Endothelial cell of umbilical vein (primary cell): ENCODE measurements around the gene XXYLT1.

ENCODE experiments used
- EZH2 ChIP-seq: IDR thresholded peaks from 2 replicates; pipeline ENCODE4 v1.6.1; 2012; ENCODE audit warnings: borderline replicate concordance, low read depth, mild to moderate bottlenecking, moderate library complexity, low read length, inconsistent platforms; ENCODE audit not compliant: severe bottlenecking
- TF ChIP-seq, protein P1 (sequence below), 2 donors: IDR thresholded peaks; 1 replicate in 1 of 2; 2 replicates in 1 of 2; pipeline ENCODE4 v1.5.1; 2011; ENCODE audit warnings: low read length in 2 of 2, mild to moderate bottlenecking in 2 of 2, moderate library complexity in 2 of 2, control low read depth in 1 of 2, inconsistent platforms in 1 of 2, low read depth in 1 of 2; ENCODE audit not compliant: insufficient read depth in 1 of 2; ENCODE audit errors: extremely low read depth in 1 of 2

DNA sequence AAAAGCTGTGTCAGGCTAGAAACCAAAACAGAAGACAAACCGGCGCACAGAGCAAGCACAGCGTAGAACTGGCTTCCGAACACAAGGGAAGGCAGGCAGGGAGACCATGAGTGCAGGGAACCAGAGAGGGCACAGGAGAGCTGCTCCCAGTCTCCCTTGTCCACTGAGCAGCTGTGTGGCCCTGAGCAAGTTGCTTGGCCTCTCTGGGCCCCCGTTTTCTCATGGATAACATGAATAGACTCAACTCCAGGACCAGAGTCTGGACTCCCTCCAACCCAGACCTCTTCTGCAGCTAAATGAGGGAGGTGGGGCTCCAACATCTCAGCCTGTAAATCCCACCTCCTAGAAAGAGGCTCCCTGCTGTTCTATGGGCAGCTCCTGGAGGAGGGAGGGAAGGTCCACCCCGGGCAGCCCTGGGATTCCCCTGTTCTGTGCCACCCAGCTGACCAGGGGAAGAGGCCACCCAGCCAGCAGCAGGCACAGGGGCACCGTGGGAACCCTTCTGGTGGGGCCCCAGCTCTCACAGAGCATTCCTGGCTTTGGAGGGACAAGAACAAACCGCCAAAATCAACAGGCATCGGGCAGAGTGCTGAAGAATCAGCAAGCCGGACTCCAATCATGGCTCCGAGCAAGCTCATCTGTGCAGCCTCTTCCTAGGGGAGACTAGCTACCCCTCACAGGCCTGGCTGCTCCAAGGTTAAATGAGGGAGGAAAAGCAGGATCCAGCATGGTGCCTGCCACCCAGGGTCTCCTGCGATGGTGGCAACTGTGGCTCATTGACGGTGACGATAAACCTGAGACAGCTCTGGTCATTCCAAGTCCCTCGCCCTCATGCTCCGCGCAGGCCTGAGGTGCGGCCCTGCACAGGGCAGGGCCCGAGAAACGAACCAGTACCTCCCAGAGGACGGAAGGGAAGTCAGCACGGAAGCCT is 15.1 kb downstream of the XXYLT1 start:
- TF ChIP-seq, protein P1, sequence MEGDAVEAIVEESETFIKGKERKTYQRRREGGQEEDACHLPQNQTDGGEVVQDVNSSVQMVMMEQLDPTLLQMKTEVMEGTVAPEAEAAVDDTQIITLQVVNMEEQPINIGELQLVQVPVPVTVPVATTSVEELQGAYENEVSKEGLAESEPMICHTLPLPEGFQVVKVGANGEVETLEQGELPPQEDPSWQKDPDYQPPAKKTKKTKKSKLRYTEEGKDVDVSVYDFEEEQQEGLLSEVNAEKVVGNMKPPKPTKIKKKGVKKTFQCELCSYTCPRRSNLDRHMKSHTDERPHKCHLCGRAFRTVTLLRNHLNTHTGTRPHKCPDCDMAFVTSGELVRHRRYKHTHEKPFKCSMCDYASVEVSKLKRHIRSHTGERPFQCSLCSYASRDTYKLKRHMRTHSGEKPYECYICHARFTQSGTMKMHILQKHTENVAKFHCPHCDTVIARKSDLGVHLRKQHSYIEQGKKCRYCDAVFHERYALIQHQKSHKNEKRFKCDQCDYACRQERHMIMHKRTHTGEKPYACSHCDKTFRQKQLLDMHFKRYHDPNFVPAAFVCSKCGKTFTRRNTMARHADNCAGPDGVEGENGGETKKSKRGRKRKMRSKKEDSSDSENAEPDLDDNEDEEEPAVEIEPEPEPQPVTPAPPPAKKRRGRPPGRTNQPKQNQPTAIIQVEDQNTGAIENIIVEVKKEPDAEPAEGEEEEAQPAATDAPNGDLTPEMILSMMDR (IDR thresholded peaks at IDR 0.05; ENCODE audit: extremely low read depth in 1 of 2, insufficient read depth in 1 of 2, low read depth in 1 of 2, low read length in 2 of 2), result no peak
- no peak for TF ChIP-seq EZH2
